K562 (cell line): ENCODE measurements around the gene CCNT2. TPM values are rescaled to one million over a fixed set of nuclear protein-coding genes. Genes with fewer than 3 reads are reported as not detected.

Experiments used
- ATAC-seq: fragments of 200-7000 bp; cut with Tn5 transposase; 3 replicates; pipeline ENCODE4 v1.9.1; 2020; ENCODE audit warnings: moderate library complexity
- BruUV-seq: library from RNA; stranded (reverse); fragments of 400-500 nt; replicated peaks from 2 replicates; lab custom pipeline; 2021; lab: Mats Ljungman, UMichigan
- CTCF ChIA-PET: fragments of 300-600 bp; formaldehyde crosslinking; extraction: SDS; loops from one replicate; lab custom pipeline; 2021; ENCODE audit warnings: low intra/inter-chr PET ratio; lab: Yijun Ruan, JAX
- POLR2A ChIA-PET: fragments of 300-600, 350-650 bp; sonication (Branson Sonifier 250); formaldehyde crosslinking; extraction: SDS; loops from one replicate; lab custom pipeline; 2021; ENCODE audit warnings: antibody characterized with exemption, inconsistent platforms; lab: Yijun Ruan, JAX
- DNase-seq, 4 experiments: peaks; one replicate each; pipeline versions ENCODE4 v3.0.0 to v3.0.0-alpha.2; 2011 to 2018; ENCODE audit warnings: low spot score in 3 of 4, mixed read lengths in 3 of 4; ENCODE audit errors: extremely low read depth in 1 of 4
- FAIRE-seq: peaks from 2 replicates; lab custom pipeline; 2011; peaks lifted over from hg19 to GRCh38; lab: Jason Lieb, UNC
- H2AFZ ChIP-seq: 2 replicates; pipeline ENCODE4 v1.6.0; 2011; ENCODE audit warnings: low read depth, low read length, control low read depth, inconsistent platforms
- H3K27ac ChIP-seq: fragments of 200-600 bp; 3 replicates; pipeline ENCODE4 v1.8.0; 2011; ENCODE audit warnings: low read depth, mild to moderate bottlenecking, control low read depth, inconsistent platforms, low read length, moderate library complexity, mixed read lengths; ENCODE audit errors: extremely low read depth
- H3K27me3 ChIP-seq, 2 experiments: fragments of 300-600 bp in 1 of 2; 2 replicates in 1 of 2; 3 replicates in 1 of 2; pipeline versions ENCODE4 v1.6.0 to v1.8.0; 2011; ENCODE audit warnings: inconsistent platforms in 2 of 2, low read length in 2 of 2, mild to moderate bottlenecking in 1 of 2, mixed read lengths in 1 of 2, moderate library complexity in 1 of 2; ENCODE audit not compliant: control insufficient read depth in 2 of 2, insufficient read depth in 2 of 2
- H3K36me3 ChIP-seq: fragments of 300-600 bp; 3 replicates; pipeline ENCODE4 v1.8.0; 2011; ENCODE audit warnings: mild to moderate bottlenecking, low read length, inconsistent platforms; ENCODE audit not compliant: control insufficient read depth, insufficient read depth
- H3K4me1 ChIP-seq, 2 experiments: fragments of 200-600 bp in 1 of 2; replicated peaks in 1 of 2; 2 replicates in 1 of 2; 3 replicates in 1 of 2; pipeline versions ENCODE4 v1.5.1 to v1.8.0; 2011; ENCODE audit warnings: inconsistent platforms in 2 of 2, low read length in 2 of 2, mild to moderate bottlenecking in 1 of 2, mixed read lengths in 1 of 2, moderate library complexity in 1 of 2; ENCODE audit not compliant: control insufficient read depth in 2 of 2, insufficient read depth in 2 of 2
- H3K4me2 ChIP-seq: 2 replicates; pipeline ENCODE4 v1.6.1; 2011; ENCODE audit warnings: low read length, control low read depth, inconsistent platforms, mixed read lengths; ENCODE audit not compliant: insufficient read depth
- H3K4me3 ChIP-seq: fragments of 200-600 bp; sonication (generic), shearing (Covaris generic); 2 replicates; pipeline ENCODE4 v1.5.1; 2016; ENCODE audit warnings: control low read depth, inconsistent platforms
- H3K79me2 ChIP-seq: fragments of 200-600 bp; 3 replicates; pipeline ENCODE4 v1.8.0; 2011; ENCODE audit warnings: low read length, inconsistent platforms; ENCODE audit not compliant: control insufficient read depth, insufficient read depth
- H3K9ac ChIP-seq, 2 experiments: 2 replicates each; pipeline versions ENCODE4 v1.6.0 to v1.6.1; 2011; ENCODE audit warnings: low read depth in 2 of 2, low read length in 2 of 2, control low read depth in 1 of 2, inconsistent platforms in 1 of 2, mild to moderate bottlenecking in 1 of 2, mixed read lengths in 1 of 2; ENCODE audit not compliant: insufficient read depth in 1 of 2
- H3K9me1 ChIP-seq: one replicate; pipeline ENCODE4 v1.6.0; 2011; ENCODE audit warnings: inconsistent platforms, mild to moderate bottlenecking, low read length, moderate library complexity; ENCODE audit not compliant: control insufficient read depth, insufficient read depth
- H3K9me3 ChIP-seq: replicated peaks from 2 replicates; pipeline ENCODE4 v1.5.1; 2011; ENCODE audit warnings: low read depth, low read length, inconsistent platforms; ENCODE audit not compliant: control insufficient read depth, insufficient read depth
- H4K20me1 ChIP-seq: replicated peaks from 2 replicates; pipeline ENCODE4 v1.6.1; 2011; ENCODE audit warnings: low read length, inconsistent platforms, mixed read lengths; ENCODE audit not compliant: control insufficient read depth, insufficient read depth
- LARP7 ChIP-seq: fragments of 450-650 bp; IDR thresholded peaks from 2 replicates; pipeline ENCODE4 v1.6.1; 2016
- NR1H2 ChIP-seq: sonication (generic); formaldehyde crosslinking; IDR thresholded peaks from 2 replicates; pipeline ENCODE4 v1.4.0; 2020; ENCODE audit warnings: mild to moderate bottlenecking, missing genetic modification reagents
- NR2C2 ChIP-seq, 2 experiments: fragments of 200-800 bp in 1 of 2; sonication (Bioruptor generic) in 1 of 2; sonication (generic) in 1 of 2; formaldehyde crosslinking in 1 of 2; IDR thresholded peaks; 2 replicates each; pipeline versions ENCODE4 v1.6.1 to v1.8.0; 2016 to 2022; ENCODE audit warnings: mild to moderate bottlenecking in 1 of 2, missing compliant biosample characterization in 1 of 2, missing genetic modification characterization in 1 of 2, missing genetic modification reagents in 1 of 2
- RFX7 ChIP-seq: fragments of 250-450 bp; sonication (Bioruptor Pico); IDR thresholded peaks from 2 replicates; pipeline ENCODE4 v1.5.1; 2021; ENCODE audit warnings: mild to moderate bottlenecking
- SNRNP70 ChIP-seq: fragments of 200-400 bp; formaldehyde crosslinking; optimal IDR thresholded peaks from 2 replicates; pipeline ENCODE3; 2017; ENCODE audit warnings: low read depth, low read length
- SPI1 ChIP-seq: IDR thresholded peaks from 2 replicates; pipeline ENCODE4 v1.6.1; 2011; ENCODE audit warnings: low read depth, low read length, control low read depth, borderline replicate concordance
- TFE3 ChIP-seq: fragments of 450-650 bp; formaldehyde crosslinking; IDR thresholded peaks from 2 replicates; pipeline ENCODE4 v1.4.0; 2020; ENCODE audit warnings: mild to moderate bottlenecking, mixed read lengths
- YY1 ChIP-seq, 3 experiments: IDR thresholded peaks; 2 replicates each; pipeline ENCODE4 v1.6.1; 2011; ENCODE audit warnings: low read length in 2 of 3, mild to moderate bottlenecking in 2 of 3, moderate library complexity in 2 of 3, borderline replicate concordance in 1 of 3, control low read depth in 1 of 3, low read depth in 1 of 3; ENCODE audit not compliant: insufficient read depth in 3 of 3, insufficient replicate concordance in 2 of 3, control insufficient read depth in 1 of 3, insufficient read length in 1 of 3; ENCODE audit errors: extremely low read depth in 1 of 3
- ZBTB34 ChIP-seq: fragments of 250-450 bp; sonication (Bioruptor Pico); IDR thresholded peaks from 2 replicates; pipeline ENCODE4 v1.8.0; 2021; ENCODE audit warnings: mild to moderate bottlenecking, moderate library complexity
- ZBTB9 ChIP-seq: fragments of 450-650 bp; formaldehyde crosslinking; IDR thresholded peaks from 2 replicates; pipeline ENCODE4 v1.4.0; 2020; ENCODE audit warnings: mild to moderate bottlenecking, moderate library complexity
- ZNF282 ChIP-seq: sonication (generic); formaldehyde crosslinking; IDR thresholded peaks from 2 replicates; pipeline ENCODE4 v1.8.1; 2023; ENCODE audit warnings: missing genetic modification reagents
- ZNF384 ChIP-seq: IDR thresholded peaks from 2 replicates; pipeline ENCODE4 v1.6.1; 2012; ENCODE audit warnings: low read depth, low read length, improper control_type of control experiment
- WGBS: fragments of 100-300 bp; shearing (Covaris generic); methylation state at CpG from one replicate; pipeline ENCODE4 v1.1.6; 2016; ENCODE audit warnings: low coverage, mixed read lengths; ENCODE audit not compliant: insufficient coverage; ENCODE audit errors: missing lambda C conversion rate; 5-methylcytosine and 5-hydroxymethylcytosine counted together
- in situ Hi-C: fragments of 300-500 bp; cut with MboI; formaldehyde crosslinking; loops from 4 replicates; pipeline ENCODE4 v1.15.0; 2018; ENCODE audit warnings: inconsistent platforms, mixed read lengths
- intact Hi-C: fragments of 100-400 bp; cut with micrococcal nuclease; formaldehyde crosslinking; loops from 2 replicates; pipeline ENCODE4 v1.14.2; 2022
- polyA plus RNA-seq, 8 experiments: library from polyadenylated mRNA; depleted of rRNA in 4 of 8; stranded (reverse) in 5 of 8; unstranded in 3 of 8; fragments of >200 nt; fragmentation: Nextera tagmentation in 2 of 8; fragmentation: Illumina TruSeq in 1 of 8; extraction: Ambion mirVana in 2 of 8; extraction: Trizol in 1 of 8; gene quantifications; 2 replicates each; pipeline versions ENCODE4 v1.2.1 to v1.2.3, GENCODE V29; 2011 to 2014; ENCODE audit warnings: inconsistent platforms in 1 of 8, missing spikeins in 1 of 8
- total RNA-seq, 7 experiments: library from RNA; depleted of rRNA in 6 of 7; stranded (reverse); fragments of >200 nt in 6 of 7; fragmentation: Illumina TruSeq in 2 of 7; extraction: Trizol in 2 of 7; gene quantifications; 2 replicates each; pipeline versions ENCODE4 v1.2.1 to v1.2.3, GENCODE V29; 2011 to 2021; ENCODE audit warnings: low replicate concordance in 1 of 7

CCNT2 gene
- total and polyA plus RNA-seq, 9 of the 15 experiments (the other 6 are each of a cell fraction or from before 2014, with no cell fraction given): 12.6 to 30.0 (median 22.7) TPM

GRCh38 chr2:134924912-134925311, 6.3 kb downstream of the CCNT2 start:
- FAIRE-seq: no peak

GRCh38 chr2:134926231-134926931, 7.8 kb downstream of the CCNT2 start:
- intact Hi-C loops: no loop called here
- WGBS: 65% methylated on average over 3 of the region's 3 CpGs
- in situ Hi-C loops: no loop called here
- H3K9ac ChIP-seq: no peak overlapping the region; a peak in 1 of 4 replicates
- no TSS peak for BruUV-seq
- H3K9me3 ChIP-seq: no peaks in the 10 kb centered on the region
- no peak overlapping the region for H3K27ac ChIP-seq
- CTCF ChIA-PET: no interaction called here
- H3K4me3 ChIP-seq: no peak overlapping the region
- peaks cover 99% of the 10 kb centered on the region for H3K79me2 ChIP-seq
- peak; percentile 41 for ATAC-seq
- POLR2A ChIA-PET: interaction anchor here (0.6 to 1.0 kb wide), 3 partner anchors 8 to 43 kb away, joined by 3 read pairs; no protein-coding TSS in a partner anchor
- no peak overlapping the region for H2AFZ ChIP-seq
- peaks cover 65% of the 10 kb centered on the region; the same call in 2 of the 3 replicates for H3K36me3 ChIP-seq
- H3K4me2 ChIP-seq: 0 out of 2 replicates have a peak overlapping the region, but pooled peaks have one; percentile 4
- peak in 1 of 4 experiments; percentile 9 for DNase-seq
- peak; percentile 56 for FAIRE-seq
- H4K20me1 ChIP-seq: peaks cover 32% of the 10 kb centered on the region
- H3K27me3 ChIP-seq: no peaks in the 10 kb centered on the region
- peaks cover 0 to 10% of the 10 kb centered on the region in 2 experiments; a peak in 3 of 5 replicates for H3K4me1 ChIP-seq
- no peaks in the 10 kb centered on the region for H3K9me1 ChIP-seq
- TF ChIP-seq ZBTB9 (CRISPR knock-in tag) (no peak), YY1 (IDR thresholded peaks at IDR 0.05; ENCODE audit: borderline replicate concordance in 1 of 3, control insufficient read depth in 1 of 3, extremely low read depth in 1 of 3, insufficient read depth in 3 of 3, insufficient read length in 1 of 3, insufficient replicate concordance in 2 of 3, low read depth in 1 of 3, low read length in 2 of 3) (no peak), SPI1 (no peak), ZBTB34 (CRISPR knock-in tag) (no peak), TFE3 (CRISPR knock-in tag) (peak; percentile 31), SNRNP70 (no peak)

More at GRCh38 chr2:134924912-134925311, 6.3 kb downstream of the CCNT2 start:
- Histone ChIP-seq H3K9me1 (no peaks in the 10 kb centered on the region), H3K9ac (no peak overlapping the region), H2AFZ (no peak overlapping the region), H4K20me1 (peaks cover 32% of the 10 kb centered on the region), H3K4me3 (no peak overlapping the region), H3K79me2 (peaks cover 100% of the 10 kb centered on the region), H3K4me1 (peaks cover 0 to 10% of the 10 kb centered on the region in 2 experiments; a peak in 4 of 5 replicates), H3K27ac (no peak overlapping the region), H3K9me3 (no peaks in the 10 kb centered on the region), H3K36me3 (peaks cover 72% of the 10 kb centered on the region; the same call in 2 of the 3 replicates), H3K27me3 (no peaks in the 10 kb centered on the region), H3K4me2 (no peak overlapping the region)
- WGBS: 82% methylated on average over 1 of the region's 1 CpG
- BruUV-seq: no TSS peak
- ATAC-seq (peak; percentile 8; the same call in 1 of the 3 replicates), DNase-seq (no peak)
- in situ Hi-C loops (no loop called here), intact Hi-C loops (no loop called here)
- ChIA-PET CTCF (no interaction called here), POLR2A (no interaction called here)
- TF ChIP-seq NR1H2 (CRISPR knock-in tag): no peak
- no peak for TF ChIP-seq NR2C2 (CRISPR knock-in tag; IDR thresholded peaks at IDR 0.05)
- no peak for TF ChIP-seq NR2C2 (tag; IDR thresholded peaks at IDR 0.05)
- no peak for TF ChIP-seq RFX7 (CRISPR knock-in tag)
- no peak for TF ChIP-seq ZNF282 (CRISPR knock-in tag)
- no peak for TF ChIP-seq LARP7
- TF ChIP-seq ZNF384: no peak
